ENCODE data around the gene CHRDL1.

GRCh38 chrX:110805303-110805702 lies 9.7 kb upstream of the CHRDL1 start:
- TF ChIP-seq CTCF (conservative IDR thresholded peaks at IDR 0.05 in 1 of 2, IDR thresholded peaks at IDR 0.05 in 1 of 2; ENCODE audit: low read depth in 1 of 2, low read length in 2 of 2) (no peak), EZH2 (IDR thresholded peaks at IDR 0.05; ENCODE audit: low read length, missing control alignments) (no peak)
